PC-9 (cell line): ENCODE results near the gene PTPN23. TPM values are rescaled to one million over a fixed set of nuclear protein-coding genes. Genes with fewer than 3 reads are reported as not detected.

ENCODE experiments used
- BruUV-seq: library from RNA; stranded (reverse); fragments of 400-500 nt; replicated peaks from 2 replicates; lab custom pipeline; 2021; lab: Mats Ljungman, UMichigan
- CTCF ChIA-PET: fragments of 300-600 bp; sonication (Branson Sonifier 250); formaldehyde crosslinking; loops from one replicate; lab custom pipeline; 2022; ENCODE audit warnings: antibody characterized with exemption; lab: Charles Lee
- POLR2A ChIA-PET: fragments of 300-600 bp; sonication (Branson Sonifier 250); formaldehyde crosslinking; loops from one replicate; lab custom pipeline; 2022; ENCODE audit warnings: antibody characterized with exemption; ENCODE audit not compliant: unreplicated experiment; lab: Charles Lee
- DNase-seq, 2 experiments: peaks; one replicate each; pipeline versions ENCODE4 v3.0.0 to v3.0.0-alpha.2; 2015 to 2022; ENCODE audit warnings: mixed read lengths in 1 of 2
- H2AFZ ChIP-seq: fragments of 200-600 bp; sonication (generic); 2 replicates; pipeline ENCODE4 v1.8.1; 2017; ENCODE audit warnings: antibody characterized with exemption
- H3F3A ChIP-seq: fragments of 200-600 bp; sonication (generic); 2 replicates; pipeline ENCODE4 v1.8.1; 2017; ENCODE audit warnings: antibody characterized with exemption, mild to moderate bottlenecking, low read depth; ENCODE audit not compliant: insufficient read depth
- H3K27ac ChIP-seq: fragments of 200-600 bp; sonication (generic); 2 replicates; pipeline ENCODE4 v1.6.1; 2016; ENCODE audit warnings: mixed run types
- H3K27me3 ChIP-seq: fragments of 200-600 bp; sonication (generic); 2 replicates; pipeline ENCODE4 v1.6.1; 2016; ENCODE audit warnings: low read depth, mixed run types; ENCODE audit not compliant: insufficient read depth
- H3K36me3 ChIP-seq: fragments of 200-600 bp; sonication (generic); 2 replicates; pipeline ENCODE4 v1.6.1; 2016; ENCODE audit warnings: low read depth, mixed run types
- H3K4me1 ChIP-seq: fragments of 200-600 bp; sonication (generic); replicated peaks from 2 replicates; pipeline ENCODE4 v1.6.1; 2016; ENCODE audit warnings: mixed run types; ENCODE audit not compliant: insufficient read depth
- H3K4me2 ChIP-seq: fragments of 200-600 bp; sonication (generic); 2 replicates; pipeline ENCODE4 v1.6.1; 2017; ENCODE audit warnings: mixed run types
- H3K4me3 ChIP-seq: fragments of 200-600 bp; sonication (generic); 2 replicates; pipeline ENCODE4 v1.6.1; 2016; ENCODE audit warnings: mixed run types
- H3K79me2 ChIP-seq: fragments of 200-600 bp; sonication (generic); 2 replicates; pipeline ENCODE4 v1.6.1; 2017; ENCODE audit warnings: low read depth, mixed run types
- H3K9me2 ChIP-seq: fragments of 200-600 bp; sonication (generic); 2 replicates; pipeline ENCODE4 v1.8.1; 2017; ENCODE audit warnings: mild to moderate bottlenecking; ENCODE audit not compliant: insufficient read depth
- H3K9me3 ChIP-seq: fragments of 200-600 bp; sonication (generic); 2 replicates; pipeline ENCODE4 v1.8.1; 2016; ENCODE audit warnings: low read depth; ENCODE audit not compliant: insufficient read depth
- H4K20me1 ChIP-seq: fragments of 200-600 bp; sonication (generic); 2 replicates; pipeline ENCODE4 v1.8.1; 2017; ENCODE audit not compliant: insufficient read depth
- EZH2 ChIP-seq: fragments of 200-600 bp; sonication (generic); IDR thresholded peaks from 2 replicates; pipeline ENCODE4 v1.8.0; 2017; ENCODE audit warnings: antibody characterized with exemption, low read depth
- intact Hi-C: fragments of 100-400 bp; cut with micrococcal nuclease; formaldehyde crosslinking; loops from one replicate; pipeline ENCODE4 v1.10.0; 2022; ENCODE audit not compliant: unreplicated experiment
- total RNA-seq: library from RNA; stranded (reverse); gene quantifications from 2 replicates; pipeline ENCODE4 v1.2.3, GENCODE V29; 2021
- TF ChIP-seq, protein P1 (sequence below): fragments of 200-600 bp; sonication (generic); conservative IDR thresholded peaks from 2 replicates; pipeline ENCODE4 v1.6.1; 2017; ENCODE audit warnings: mixed run types, antibody characterized with exemption, mild to moderate bottlenecking, moderate library complexity

PTPN23 gene
- total RNA-seq, 1 experiment from 2014 or later, result 38.9 TPM

DNA sequence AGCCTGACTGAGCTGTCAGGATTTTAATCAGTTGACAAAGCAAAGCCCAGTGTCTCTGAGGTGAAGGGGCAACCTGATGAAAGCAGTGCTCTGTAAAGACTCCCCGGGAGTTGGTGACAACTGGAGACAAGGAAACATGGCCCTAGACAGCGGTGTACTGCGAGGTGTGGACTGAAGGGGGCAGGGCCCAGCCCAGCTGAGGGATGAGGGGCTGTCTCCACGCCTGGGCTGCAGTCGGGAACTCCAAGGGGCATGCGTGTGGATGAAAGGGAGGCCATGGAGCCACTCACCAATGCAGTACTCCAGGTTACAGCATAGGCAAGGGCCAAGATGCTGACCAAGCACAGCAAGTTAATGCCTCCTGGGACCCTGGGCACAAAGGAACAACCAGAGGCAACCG, 49.8 kb downstream of the PTPN23 start:
- H3F3A ChIP-seq, result no peaks in the 10 kb centered on the region
- no peak for DNase-seq
- ChIA-PET CTCF (no interaction called here), POLR2A (no interaction called here)
- peaks cover 12% of the 10 kb centered on the region for H3K36me3 ChIP-seq
- H4K20me1 ChIP-seq, result no peaks in the 10 kb centered on the region
- H2AFZ ChIP-seq, result no peak overlapping the region
- intact Hi-C loops, result no loop called here
- no peak for TF ChIP-seq EZH2
- no peak overlapping the region for H3K4me2 ChIP-seq
- no peak overlapping the region for H3K27ac ChIP-seq
- peaks cover 9% of the 10 kb centered on the region for H3K4me1 ChIP-seq
- H3K4me3 ChIP-seq, result no peak overlapping the region
- H3K9me2 ChIP-seq, result no peaks in the 10 kb centered on the region
- no peaks in the 10 kb centered on the region for H3K79me2 ChIP-seq
- H3K9me3 ChIP-seq, result no peaks in the 10 kb centered on the region
- BruUV-seq, result no TSS peak
- H3K27me3 ChIP-seq, result no peaks in the 10 kb centered on the region

DNA sequence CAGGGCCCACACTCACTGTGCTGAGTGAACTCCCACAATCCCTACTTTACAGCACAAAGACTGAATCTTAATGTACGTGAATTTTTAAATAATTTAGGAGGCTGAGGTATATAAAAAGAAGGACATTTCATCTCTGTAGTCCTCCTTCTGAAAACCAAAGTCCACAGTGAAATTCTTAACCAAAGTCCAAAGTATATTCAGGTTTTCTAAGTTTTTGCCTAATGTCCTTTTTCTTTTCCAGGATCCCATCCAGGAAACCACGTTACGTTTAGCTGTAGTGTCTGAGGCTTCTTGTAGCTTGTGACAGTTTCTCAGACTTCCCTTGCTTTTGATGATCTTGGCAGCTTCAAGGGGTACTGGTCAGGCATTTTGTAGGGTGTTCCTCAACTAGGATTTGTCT, 50.4 kb downstream of the PTPN23 start:
- H3K9me3 ChIP-seq, result no peaks in the 10 kb centered on the region
- no peaks in the 10 kb centered on the region for H3K9me2 ChIP-seq
- no peak overlapping the region for H3K4me2 ChIP-seq
- H4K20me1 ChIP-seq, result no peaks in the 10 kb centered on the region
- H3K36me3 ChIP-seq, result peaks cover 12% of the 10 kb centered on the region
- no TSS peak for BruUV-seq
- H3F3A ChIP-seq, result no peaks in the 10 kb centered on the region
- CTCF ChIA-PET, result no interaction called here
- DNase-seq, result no peak
- POLR2A ChIA-PET, result no interaction called here
- no peaks in the 10 kb centered on the region for H3K79me2 ChIP-seq
- no peak overlapping the region for H3K27ac ChIP-seq
- H3K4me3 ChIP-seq, result no peak overlapping the region
- peaks cover 9% of the 10 kb centered on the region for H3K4me1 ChIP-seq
- no peak overlapping the region for H2AFZ ChIP-seq
- TF ChIP-seq EZH2, result no peak
- TF ChIP-seq, protein P1, sequence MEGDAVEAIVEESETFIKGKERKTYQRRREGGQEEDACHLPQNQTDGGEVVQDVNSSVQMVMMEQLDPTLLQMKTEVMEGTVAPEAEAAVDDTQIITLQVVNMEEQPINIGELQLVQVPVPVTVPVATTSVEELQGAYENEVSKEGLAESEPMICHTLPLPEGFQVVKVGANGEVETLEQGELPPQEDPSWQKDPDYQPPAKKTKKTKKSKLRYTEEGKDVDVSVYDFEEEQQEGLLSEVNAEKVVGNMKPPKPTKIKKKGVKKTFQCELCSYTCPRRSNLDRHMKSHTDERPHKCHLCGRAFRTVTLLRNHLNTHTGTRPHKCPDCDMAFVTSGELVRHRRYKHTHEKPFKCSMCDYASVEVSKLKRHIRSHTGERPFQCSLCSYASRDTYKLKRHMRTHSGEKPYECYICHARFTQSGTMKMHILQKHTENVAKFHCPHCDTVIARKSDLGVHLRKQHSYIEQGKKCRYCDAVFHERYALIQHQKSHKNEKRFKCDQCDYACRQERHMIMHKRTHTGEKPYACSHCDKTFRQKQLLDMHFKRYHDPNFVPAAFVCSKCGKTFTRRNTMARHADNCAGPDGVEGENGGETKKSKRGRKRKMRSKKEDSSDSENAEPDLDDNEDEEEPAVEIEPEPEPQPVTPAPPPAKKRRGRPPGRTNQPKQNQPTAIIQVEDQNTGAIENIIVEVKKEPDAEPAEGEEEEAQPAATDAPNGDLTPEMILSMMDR, result no peak
- H3K27me3 ChIP-seq, result no peaks in the 10 kb centered on the region
- intact Hi-C loops, result no loop called here

DNA sequence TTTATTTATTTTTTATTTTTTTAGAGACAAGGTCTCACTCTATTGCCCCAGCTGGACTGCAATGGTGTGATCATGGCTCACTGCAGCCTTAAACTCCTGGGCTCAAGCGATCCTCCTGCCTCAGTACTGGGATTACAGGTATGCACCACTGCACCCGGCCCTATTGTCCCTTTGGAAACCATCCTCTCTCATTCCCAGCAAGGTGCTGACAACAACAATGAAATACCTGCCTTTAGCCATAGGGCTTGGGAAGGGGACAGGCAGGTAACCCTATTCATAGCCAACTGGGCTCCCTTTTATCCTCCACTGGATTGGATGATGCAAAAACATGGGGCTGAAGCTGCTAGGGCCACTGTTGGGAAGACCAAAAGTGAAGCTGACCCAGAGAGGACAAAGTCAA, 51.9 kb downstream of the PTPN23 start:
- no peak for DNase-seq
- no peak overlapping the region for H3K4me3 ChIP-seq
- H3K36me3 ChIP-seq, result peaks cover 12% of the 10 kb centered on the region
- POLR2A ChIA-PET, result no interaction called here
- H3K27me3 ChIP-seq, result no peaks in the 10 kb centered on the region
- no TSS peak for BruUV-seq
- no peak overlapping the region for H3K4me2 ChIP-seq
- H3K4me1 ChIP-seq, result peaks cover 9% of the 10 kb centered on the region
- H3K27ac ChIP-seq, result no peak overlapping the region
- CTCF ChIA-PET, result no interaction called here
- no peaks in the 10 kb centered on the region for H3K79me2 ChIP-seq
- H2AFZ ChIP-seq, result no peak overlapping the region
- intact Hi-C loops, result no loop called here
- TF ChIP-seq, protein P1, result no peak
- TF ChIP-seq EZH2, result no peak
- H3K9me2 ChIP-seq, result no peaks in the 10 kb centered on the region
- no peaks in the 10 kb centered on the region for H3K9me3 ChIP-seq
- no peaks in the 10 kb centered on the region for H3F3A ChIP-seq
- no peaks in the 10 kb centered on the region for H4K20me1 ChIP-seq

DNA sequence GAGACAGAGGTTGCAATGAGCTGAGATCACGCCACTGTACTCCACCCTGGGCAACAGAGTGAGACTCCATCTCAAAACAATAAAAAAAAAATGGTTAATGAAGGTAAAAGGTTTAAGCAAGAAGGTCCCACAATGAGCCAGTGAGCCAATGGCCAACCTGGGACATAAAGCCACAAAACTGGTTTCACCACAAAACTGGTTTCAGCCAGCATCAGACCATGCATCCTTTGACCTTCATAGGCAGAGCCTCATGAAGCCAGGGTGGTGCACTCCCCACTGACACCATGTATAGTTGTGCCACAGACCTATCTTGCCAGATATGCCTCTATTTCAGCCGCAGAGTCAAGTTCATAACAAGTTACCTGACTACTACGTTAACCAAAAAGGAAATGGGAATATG, 53.0 kb downstream of the PTPN23 start:
- peaks cover 9% of the 10 kb centered on the region for H3K4me1 ChIP-seq
- H4K20me1 ChIP-seq, result no peaks in the 10 kb centered on the region
- no peak overlapping the region for H2AFZ ChIP-seq
- intact Hi-C loops, result no loop called here
- no peaks in the 10 kb centered on the region for H3K27me3 ChIP-seq
- no peaks in the 10 kb centered on the region for H3K9me3 ChIP-seq
- H3K36me3 ChIP-seq, result peaks cover 12% of the 10 kb centered on the region
- CTCF ChIA-PET, result no interaction called here
- H3K4me2 ChIP-seq, result peak overlapping the region; percentile 34
- DNase-seq, result peak; percentile 29 to 60
- no TSS peak for BruUV-seq
- POLR2A ChIA-PET, result no interaction called here
- no peak overlapping the region for H3K4me3 ChIP-seq
- peak overlapping the region; percentile 32; the same call in 1 of the 2 replicates for H3K27ac ChIP-seq
- H3K9me2 ChIP-seq, result no peaks in the 10 kb centered on the region
- TF ChIP-seq, protein P1, result no peak
- no peak for TF ChIP-seq EZH2
- no peaks in the 10 kb centered on the region for H3F3A ChIP-seq
- no peaks in the 10 kb centered on the region for H3K79me2 ChIP-seq
